ENCODE measurements around the gene GYG1. TPM values are rescaled to one million over a fixed set of nuclear protein-coding genes. Genes with fewer than 3 reads are reported as not detected.

The GYG1 gene
- total RNA-seq, 1 experiment from 2014 or later = 28.0 TPM

DNA sequence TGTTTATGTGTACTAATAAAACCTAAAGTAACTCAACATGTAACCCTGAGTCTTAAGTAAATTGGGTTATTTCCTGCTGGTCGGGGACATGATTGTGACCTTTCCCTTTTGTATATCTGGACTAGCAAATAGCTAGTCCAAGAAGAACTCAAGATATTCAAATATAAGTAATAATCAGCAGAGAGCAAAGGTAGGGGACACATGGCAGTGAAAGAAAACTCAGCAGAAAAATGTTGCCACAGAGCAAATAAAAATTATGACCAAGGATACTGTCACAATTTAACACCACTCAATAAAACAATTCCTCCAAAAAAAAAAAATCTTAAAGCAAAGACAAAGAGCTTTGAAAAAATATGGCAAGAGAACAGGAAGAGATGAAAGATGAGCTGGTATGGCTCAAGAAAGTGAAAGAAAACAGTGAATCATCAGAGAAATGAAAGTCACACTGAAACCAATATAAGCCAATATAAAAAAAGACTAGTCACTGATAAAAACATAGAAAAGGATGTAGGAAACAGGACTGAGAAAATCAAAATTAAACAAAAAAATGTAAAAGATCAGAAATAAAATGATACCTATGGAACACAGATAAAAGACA, 51.5 kb downstream of the GYG1 start:
- Mint-ChIP-seq H3K27ac (ENCODE audit: unreplicated experiment) (no peak overlapping the region), H3K4me1 (ENCODE audit: low read depth, unreplicated experiment) (no peaks in the 10 kb centered on the region), H3K36me3 (ENCODE audit: insufficient read depth, unreplicated experiment) (peaks cover 33% of the 10 kb centered on the region), H3K4me3 (ENCODE audit: unreplicated experiment) (no peak overlapping the region), H3K9me3 (ENCODE audit: unreplicated experiment) (no peaks in the 10 kb centered on the region), H3K27me3 (ENCODE audit: insufficient read depth, unreplicated experiment) (no peaks in the 10 kb centered on the region)
- POLR2A ChIA-PET = no interaction called here
- CTCF ChIA-PET = no interaction called here
- no peaks in the 10 kb centered on the region for H3K27me3 ChIP-seq (replicated peaks; ENCODE audit: control insufficient read depth, insufficient read depth, low read length)
- no peak for DNase-seq
- H3K4me1 ChIP-seq = no peaks in the 10 kb centered on the region
- TF ChIP-seq, protein P1, sequence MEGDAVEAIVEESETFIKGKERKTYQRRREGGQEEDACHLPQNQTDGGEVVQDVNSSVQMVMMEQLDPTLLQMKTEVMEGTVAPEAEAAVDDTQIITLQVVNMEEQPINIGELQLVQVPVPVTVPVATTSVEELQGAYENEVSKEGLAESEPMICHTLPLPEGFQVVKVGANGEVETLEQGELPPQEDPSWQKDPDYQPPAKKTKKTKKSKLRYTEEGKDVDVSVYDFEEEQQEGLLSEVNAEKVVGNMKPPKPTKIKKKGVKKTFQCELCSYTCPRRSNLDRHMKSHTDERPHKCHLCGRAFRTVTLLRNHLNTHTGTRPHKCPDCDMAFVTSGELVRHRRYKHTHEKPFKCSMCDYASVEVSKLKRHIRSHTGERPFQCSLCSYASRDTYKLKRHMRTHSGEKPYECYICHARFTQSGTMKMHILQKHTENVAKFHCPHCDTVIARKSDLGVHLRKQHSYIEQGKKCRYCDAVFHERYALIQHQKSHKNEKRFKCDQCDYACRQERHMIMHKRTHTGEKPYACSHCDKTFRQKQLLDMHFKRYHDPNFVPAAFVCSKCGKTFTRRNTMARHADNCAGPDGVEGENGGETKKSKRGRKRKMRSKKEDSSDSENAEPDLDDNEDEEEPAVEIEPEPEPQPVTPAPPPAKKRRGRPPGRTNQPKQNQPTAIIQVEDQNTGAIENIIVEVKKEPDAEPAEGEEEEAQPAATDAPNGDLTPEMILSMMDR (IDR thresholded peaks at IDR 0.05; ENCODE audit: insufficient read depth in 1 of 2, low read depth in 1 of 2, low read length in 1 of 2, severe bottlenecking in 1 of 2, unreplicated experiment in 1 of 2) = no peak
- H3K4me3 ChIP-seq (ENCODE audit: low read depth, low read length) = no peak overlapping the region
- no peaks in the 10 kb centered on the region for H3K9me3 ChIP-seq
- intact Hi-C loops (cut with micrococcal nuclease; ENCODE audit: unreplicated experiment) = no loop called here
- BruUV-seq (replicated peaks) = no TSS peak
- H3K36me3 ChIP-seq (ENCODE audit: control insufficient read depth, insufficient read depth, low read length) = no peaks in the 10 kb centered on the region; the same call in 1 of the 2 replicates

DNA sequence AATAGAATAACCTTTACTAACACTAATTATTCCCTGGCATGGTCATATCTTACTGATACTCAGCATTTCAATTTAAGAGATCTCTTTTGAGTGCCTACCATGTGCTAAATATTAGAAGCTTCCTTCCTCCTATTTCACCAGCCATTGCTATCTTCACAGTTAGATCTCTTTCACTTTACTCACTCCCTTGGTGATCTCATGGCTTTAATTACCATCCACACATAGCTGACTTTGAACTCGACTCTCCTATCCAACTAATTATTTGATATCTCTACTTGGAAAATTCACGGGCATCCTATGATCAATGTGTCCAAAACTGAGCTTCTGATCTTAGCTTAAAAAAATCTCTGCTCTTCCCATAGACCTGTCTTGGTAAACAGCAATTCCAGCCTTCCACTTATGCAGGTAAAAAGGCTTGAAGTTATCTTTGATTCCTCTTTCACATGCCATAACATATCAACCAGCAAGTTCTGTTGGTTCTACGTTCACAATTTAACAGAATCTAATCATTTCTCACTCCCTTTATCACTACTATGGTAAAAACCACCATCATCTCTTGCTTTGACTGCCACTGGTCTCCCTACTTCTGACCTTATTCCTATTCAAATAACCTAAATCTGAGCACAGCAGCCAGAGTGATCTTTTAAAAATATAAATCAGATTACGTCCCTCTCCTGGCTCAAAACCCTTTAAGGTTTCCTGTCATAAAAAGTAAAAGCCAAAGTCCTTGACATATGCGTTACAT, 53.2 kb downstream of the GYG1 start:
- Mint-ChIP-seq H3K27ac (ENCODE audit: unreplicated experiment) (no peak overlapping the region), H3K4me1 (ENCODE audit: low read depth, unreplicated experiment) (no peaks in the 10 kb centered on the region), H3K4me3 (ENCODE audit: unreplicated experiment) (no peak overlapping the region), H3K9me3 (ENCODE audit: unreplicated experiment) (no peaks in the 10 kb centered on the region), H3K36me3 (ENCODE audit: insufficient read depth, unreplicated experiment) (peaks cover 38% of the 10 kb centered on the region), H3K27me3 (ENCODE audit: insufficient read depth, unreplicated experiment) (no peaks in the 10 kb centered on the region)
- H3K9me3 ChIP-seq = no peaks in the 10 kb centered on the region
- H3K27me3 ChIP-seq (replicated peaks; ENCODE audit: control insufficient read depth, insufficient read depth, low read length) = no peaks in the 10 kb centered on the region
- no peak overlapping the region for H3K4me3 ChIP-seq (ENCODE audit: low read depth, low read length)
- no TSS peak for BruUV-seq (replicated peaks)
- intact Hi-C loops (cut with micrococcal nuclease; ENCODE audit: unreplicated experiment) = no loop called here
- no peaks in the 10 kb centered on the region; the same call in 1 of the 2 replicates for H3K36me3 ChIP-seq (ENCODE audit: control insufficient read depth, insufficient read depth, low read length)
- POLR2A ChIA-PET = interaction anchor here (0.6 kb wide), 1 partner anchor 53 kb away, joined by 3 read pairs; the partner anchor contains the start of gene GYG1
- CTCF ChIA-PET = no interaction called here
- TF ChIP-seq, protein P1 (IDR thresholded peaks at IDR 0.05; ENCODE audit: insufficient read depth in 1 of 2, low read depth in 1 of 2, low read length in 1 of 2, severe bottlenecking in 1 of 2, unreplicated experiment in 1 of 2) = no peak
- no peak for DNase-seq
- H3K4me1 ChIP-seq = no peaks in the 10 kb centered on the region

GRCh38 chr3:149055575-149055974, 64.2 kb downstream of the GYG1 start:
- H3K27me3 ChIP-seq (replicated peaks; ENCODE audit: control insufficient read depth, insufficient read depth, low read length) = no peaks in the 10 kb centered on the region
- Mint-ChIP-seq H3K27me3 (ENCODE audit: insufficient read depth, unreplicated experiment) (no peaks in the 10 kb centered on the region), H3K4me3 (ENCODE audit: unreplicated experiment) (no peak overlapping the region), H3K9me3 (ENCODE audit: unreplicated experiment) (no peaks in the 10 kb centered on the region), H3K27ac (ENCODE audit: unreplicated experiment) (no peak overlapping the region), H3K36me3 (ENCODE audit: insufficient read depth, unreplicated experiment) (peaks cover 64% of the 10 kb centered on the region), H3K4me1 (ENCODE audit: low read depth, unreplicated experiment) (no peaks in the 10 kb centered on the region)
- H3K36me3 ChIP-seq (ENCODE audit: control insufficient read depth, insufficient read depth, low read length) = no peaks in the 10 kb centered on the region; the same call in 1 of the 2 replicates
- intact Hi-C loops (cut with micrococcal nuclease; ENCODE audit: unreplicated experiment) = no loop called here
- no peak overlapping the region for H3K4me3 ChIP-seq (ENCODE audit: low read depth, low read length)
- ChIA-PET CTCF (no interaction called here), POLR2A (no interaction called here)
- DNase-seq = no peak
- no peaks in the 10 kb centered on the region for H3K9me3 ChIP-seq
- TF ChIP-seq, protein P1 (IDR thresholded peaks at IDR 0.05; ENCODE audit: insufficient read depth in 1 of 2, low read depth in 1 of 2, low read length in 1 of 2, severe bottlenecking in 1 of 2, unreplicated experiment in 1 of 2) = no peak
- BruUV-seq (replicated peaks) = no TSS peak
- no peaks in the 10 kb centered on the region for H3K4me1 ChIP-seq

All from Caco-2 (cell line).